GM12865 (cell line): Measurements from ENCODE around the gene ASB15.

Experiments used
- DNase-seq: peaks from one replicate; pipeline ENCODE4 v3.0.0; 2010; ENCODE audit warnings: low read depth
- H3K4me3 ChIP-seq: 2 replicates; pipeline ENCODE4 v1.5.1; 2011; ENCODE audit warnings: mild to moderate bottlenecking, low read depth, low read length, control low read depth
- TF ChIP-seq, protein P1 (sequence below): IDR thresholded peaks from 2 replicates; pipeline ENCODE4 v1.5.1; 2011; ENCODE audit warnings: low read length, control low read depth, low read depth, inconsistent platforms; ENCODE audit not compliant: insufficient read depth; ENCODE audit errors: missing control alignments

Gene ASB15

DNA sequence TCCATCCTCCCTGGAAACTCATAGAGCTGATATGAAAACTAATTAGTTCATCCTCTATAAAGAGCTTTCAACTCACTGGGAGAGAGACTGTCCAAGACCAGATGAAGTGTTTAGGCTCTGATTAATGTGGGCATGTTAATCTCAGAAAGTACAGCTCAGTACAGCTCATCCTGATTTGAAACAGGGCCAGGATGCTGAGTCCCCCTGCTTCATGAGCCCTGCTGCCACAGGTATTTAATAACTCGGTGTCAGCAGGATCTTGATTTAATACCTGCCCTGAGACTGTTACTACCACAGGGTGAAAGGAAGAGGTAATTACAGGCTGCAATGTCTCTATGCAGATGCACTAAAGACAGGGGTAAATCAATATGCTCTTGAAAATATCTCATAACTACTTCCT lies 64.9 kb downstream of the ASB15 start:
- no peak for DNase-seq
- H3K4me3 ChIP-seq = no peak overlapping the region
- TF ChIP-seq, protein P1, sequence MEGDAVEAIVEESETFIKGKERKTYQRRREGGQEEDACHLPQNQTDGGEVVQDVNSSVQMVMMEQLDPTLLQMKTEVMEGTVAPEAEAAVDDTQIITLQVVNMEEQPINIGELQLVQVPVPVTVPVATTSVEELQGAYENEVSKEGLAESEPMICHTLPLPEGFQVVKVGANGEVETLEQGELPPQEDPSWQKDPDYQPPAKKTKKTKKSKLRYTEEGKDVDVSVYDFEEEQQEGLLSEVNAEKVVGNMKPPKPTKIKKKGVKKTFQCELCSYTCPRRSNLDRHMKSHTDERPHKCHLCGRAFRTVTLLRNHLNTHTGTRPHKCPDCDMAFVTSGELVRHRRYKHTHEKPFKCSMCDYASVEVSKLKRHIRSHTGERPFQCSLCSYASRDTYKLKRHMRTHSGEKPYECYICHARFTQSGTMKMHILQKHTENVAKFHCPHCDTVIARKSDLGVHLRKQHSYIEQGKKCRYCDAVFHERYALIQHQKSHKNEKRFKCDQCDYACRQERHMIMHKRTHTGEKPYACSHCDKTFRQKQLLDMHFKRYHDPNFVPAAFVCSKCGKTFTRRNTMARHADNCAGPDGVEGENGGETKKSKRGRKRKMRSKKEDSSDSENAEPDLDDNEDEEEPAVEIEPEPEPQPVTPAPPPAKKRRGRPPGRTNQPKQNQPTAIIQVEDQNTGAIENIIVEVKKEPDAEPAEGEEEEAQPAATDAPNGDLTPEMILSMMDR = no peak

DNA sequence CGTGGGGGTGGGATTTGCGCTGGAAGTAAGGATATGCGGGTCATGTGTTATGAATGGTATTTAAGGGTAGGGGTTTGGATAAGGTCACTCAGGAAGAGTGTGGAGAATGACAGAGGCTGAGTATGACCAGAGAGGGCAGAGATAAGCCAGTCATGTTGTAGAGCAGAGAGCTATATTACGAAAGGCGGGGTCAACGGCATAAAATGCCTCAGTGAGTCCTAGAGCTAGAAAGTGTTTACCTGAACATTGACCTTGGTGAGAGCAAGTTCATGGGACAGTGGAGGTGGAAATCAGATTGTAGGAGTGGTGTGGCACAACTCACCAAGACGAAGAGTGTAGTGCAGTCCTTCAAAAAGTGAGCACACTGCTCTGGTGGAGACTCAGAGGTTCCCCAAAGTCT lies 67.9 kb downstream of the ASB15 start:
- TF ChIP-seq, protein P1 = no peak
- no peak overlapping the region for H3K4me3 ChIP-seq
- DNase-seq = no peak

DNA sequence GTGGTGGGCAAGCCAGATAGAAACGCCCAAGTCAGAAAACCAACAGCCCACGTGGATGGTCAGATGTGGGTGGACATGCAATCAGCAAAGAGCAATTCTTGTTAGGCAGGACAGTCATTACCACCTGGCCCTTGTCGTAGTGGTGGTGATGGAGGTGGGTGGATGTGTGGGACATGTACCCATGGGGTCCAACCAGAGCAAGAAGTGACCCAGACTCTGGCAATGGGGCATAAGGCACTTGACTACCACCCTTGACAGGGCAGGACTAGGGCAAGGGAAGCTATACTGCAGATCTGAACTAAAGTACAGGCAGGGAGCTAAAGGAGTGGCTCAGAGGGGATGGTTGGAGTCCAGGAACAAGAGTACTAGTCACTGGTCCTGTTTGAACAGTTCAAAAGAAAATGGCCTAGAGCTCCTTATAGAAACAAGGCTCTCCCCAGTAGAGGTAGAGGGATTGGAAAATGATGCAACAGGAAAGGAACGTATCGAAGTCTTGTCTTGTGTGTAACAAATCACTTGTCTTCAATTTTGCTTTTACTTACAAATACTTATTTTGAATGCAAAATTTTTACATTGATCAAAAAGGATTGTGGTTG lies 71.6 kb downstream of the ASB15 start:
- DNase-seq = no peak
- TF ChIP-seq, protein P1 = no peak

DNA sequence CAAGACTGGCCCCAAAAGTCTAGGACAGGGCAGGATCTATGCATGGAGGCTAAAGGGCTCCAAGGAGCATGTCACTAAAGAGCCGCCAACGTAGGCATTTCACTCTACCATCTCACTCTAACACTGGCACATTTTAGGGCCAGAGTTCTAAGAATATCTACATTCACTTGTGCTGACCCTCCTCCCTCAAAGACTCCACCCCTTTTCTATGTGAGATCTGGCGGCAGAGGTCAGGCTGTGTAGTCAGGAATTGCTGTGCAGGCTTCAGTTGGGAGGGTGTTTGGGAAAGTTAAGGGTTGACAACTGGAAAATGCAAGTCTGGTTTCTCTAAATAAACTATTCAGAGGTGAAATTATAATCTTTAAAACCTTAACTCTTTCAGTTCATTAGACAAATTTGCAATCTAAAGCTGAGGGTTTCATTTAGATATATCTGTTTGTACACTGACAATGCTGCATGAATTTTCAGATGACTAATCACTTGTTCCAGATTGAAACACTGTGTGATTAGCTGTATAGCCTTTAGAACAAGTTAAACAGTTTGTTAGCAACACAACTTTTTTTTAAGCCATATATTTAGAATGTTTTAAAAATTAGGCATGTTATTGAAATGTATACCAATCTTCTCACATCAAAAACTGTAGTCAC lies 72.3 kb downstream of the ASB15 start:
- no peak for DNase-seq
- TF ChIP-seq, protein P1 = no peak
- H3K4me3 ChIP-seq = no peak overlapping the region

More for the DNA sequence above, 71.6 kb downstream of the ASB15 start:
- H3K4me3 ChIP-seq = no peak overlapping the region

GRCh38 chr7:123674399-123675180 lies 73.0 kb downstream of the ASB15 start:
- H3K4me3 ChIP-seq = no peak overlapping the region
- no peak for DNase-seq
- TF ChIP-seq, protein P1 = no peak

GRCh38 chr7:123675181-123675473 lies 73.5 kb downstream of the ASB15 start:
- no peak overlapping the region for H3K4me3 ChIP-seq
- DNase-seq = no peak
- TF ChIP-seq, protein P1 = no peak
